T-cell (primary cell): ENCODE data around the gene RPRD2. TPM values are rescaled to one million over a fixed set of nuclear protein-coding genes. Genes with fewer than 3 reads are reported as not detected.

Experiments
- ATAC-seq, 4 experiments: fragments of 200-7000 bp in 3 of 4; fragments of 150-1000 bp in 1 of 4; cut with Tn5 transposase; replicated peaks in 1 of 4; 1 replicate in 3 of 4; 2 replicates in 1 of 4; pipeline ENCODE4 v1.10.0; 2021; ENCODE audit warnings: moderate library complexity in 3 of 4, mild to moderate bottlenecking in 2 of 4, moderate number of reproducible peaks in 1 of 4
- CTCF ChIA-PET, 2 donors: fragments of 300-600 bp; sonication (Branson Sonifier 250); formaldehyde crosslinking; loops; one replicate each; lab custom pipeline; 2022; ENCODE audit warnings: antibody characterized with exemption in 2 of 2; lab: Charles Lee
- POLR2A ChIA-PET, 2 donors: fragments of 300-600 bp; sonication (Branson Sonifier 250); formaldehyde crosslinking; loops; one replicate each; lab custom pipeline; 2022; ENCODE audit warnings: antibody characterized with exemption in 2 of 2; lab: Charles Lee
- DNase-seq, 35 experiments: peaks; one replicate each; pipeline versions ENCODE4 v3.0.0 to v3.0.0-alpha.2; 2013 to 2023
- H3K27ac ChIP-seq: one replicate; pipeline ENCODE4 v1.5.1; 2013; ENCODE audit warnings: low read length
- H3K27me3 ChIP-seq, 2 experiments: replicated peaks in 1 of 2; 1 replicate in 1 of 2; 2 replicates in 1 of 2; pipeline versions ENCODE4 v1.6.1 to v1.7.0; 2013; ENCODE audit warnings: low read length in 1 of 2, mixed read lengths in 1 of 2; ENCODE audit not compliant: control insufficient read depth in 2 of 2, insufficient read depth in 2 of 2; ENCODE audit errors: extremely low read depth in 1 of 2
- H3K36me3 ChIP-seq, 2 donors: 1 replicate in 1 of 2; 2 replicates in 1 of 2; pipeline versions ENCODE4 v1.6.1 to v1.7.0; 2013; ENCODE audit warnings: low read length in 1 of 2; ENCODE audit not compliant: control insufficient read depth in 2 of 2, insufficient read depth in 1 of 2; ENCODE audit errors: extremely low read depth in 1 of 2
- H3K4me1 ChIP-seq, 2 experiments: 1 replicate in 1 of 2; 2 replicates in 1 of 2; pipeline versions ENCODE4 v1.6.1 to v1.7.0; 2013; ENCODE audit warnings: low read length in 2 of 2, mixed read lengths in 1 of 2; ENCODE audit not compliant: insufficient read depth in 2 of 2, control insufficient read depth in 1 of 2; ENCODE audit errors: extremely low read depth in 1 of 2
- H3K4me3 ChIP-seq, 2 donors: 1 replicate in 1 of 2; 2 replicates in 1 of 2; pipeline versions ENCODE4 v1.5.1 to v1.7.0; 2013; ENCODE audit warnings: mild to moderate bottlenecking in 2 of 2, low read length in 1 of 2, moderate library complexity in 1 of 2; ENCODE audit not compliant: control insufficient read depth in 1 of 2; ENCODE audit errors: extremely low read depth in 1 of 2
- H3K9me3 ChIP-seq: 2 replicates; pipeline ENCODE4 v1.7.0; 2013
- H3K27ac Mint-ChIP-seq, 2 donors: one replicate each; pipeline ENCODE4 v1.8.0; 2020 to 2021; ENCODE audit warnings: mild to moderate bottlenecking in 2 of 2, mixed read lengths in 2 of 2
- H3K27me3 Mint-ChIP-seq, 2 donors: one replicate each; pipeline ENCODE4 v1.8.0; 2021 to 2022; ENCODE audit warnings: mixed read lengths in 2 of 2
- H3K36me3 Mint-ChIP-seq: one replicate; pipeline ENCODE4 v1.8.0; 2021; ENCODE audit warnings: mixed read lengths
- H3K4me1 Mint-ChIP-seq, 3 donors: one replicate each; pipeline ENCODE4 v1.8.0; 2020 to 2022; ENCODE audit warnings: mixed read lengths in 3 of 3, mild to moderate bottlenecking in 1 of 3
- H3K4me3 Mint-ChIP-seq, 3 donors: one replicate each; pipeline ENCODE4 v1.8.0; 2020 to 2022; ENCODE audit warnings: mild to moderate bottlenecking in 3 of 3, mixed read lengths in 3 of 3, moderate library complexity in 3 of 3
- H3K9me3 Mint-ChIP-seq, 3 donors: one replicate each; pipeline ENCODE4 v1.8.0; 2020 to 2022; ENCODE audit warnings: mixed read lengths in 3 of 3
- WGBS: methylation state at CpG from one replicate; pipeline ENCODE4 v1.1.5; 2013; ENCODE audit warnings: missing lambda C conversion rate; ENCODE audit not compliant: insufficient coverage; 5-methylcytosine and 5-hydroxymethylcytosine counted together
- total RNA-seq, 35 experiments: library from RNA in 6 of 35; stranded (reverse) in 6 of 35; fragments of 120-200 nt in 1 of 35; gene quantifications; one replicate each; pipeline versions ENCODE4 v1.2.1 to v1.2.4 and lab custom pipeline; 2013 to 2026

RPRD2 gene
- total RNA-seq, 5 donors from 2014 or later (not counting 1 experiment from before 2014, with no cell fraction given), result 44.2 to 50.6 (median 46.7) TPM

- 93% methylated on average over 6 of the region's 10 CpGs for WGBS
- Histone ChIP-seq H3K4me1 (peaks cover 0 to 34% of the 10 kb centered on the region in 2 experiments), H3K27ac (no peak overlapping the region), H3K36me3 (peaks cover 3 to 11% of the 10 kb centered on the region in 2 donors), H3K27me3 (no peaks in the 10 kb centered on the region), H3K9me3 (no peaks in the 10 kb centered on the region), H3K4me3 (no peak overlapping the region)
- H3K27me3 Mint-ChIP-seq, result no peaks in the 10 kb centered on the region
- peaks cover 63 to 74% (median 68%) of the 10 kb centered on the region in 3 donors for H3K4me1 Mint-ChIP-seq
- peak overlapping the region in 1 of 2 donors; percentile 35 for H3K27ac Mint-ChIP-seq
- peak overlapping the region in 1 of 3 donors; percentile 16 for H3K4me3 Mint-ChIP-seq
- ATAC-seq, result no peak
- no peak for DNase-seq
- peaks cover 15% of the 10 kb centered on the region for H3K36me3 Mint-ChIP-seq
- CTCF ChIA-PET, result interaction anchor here in 1 of 2 donors (0.9 kb wide), 1 partner anchor 11 kb away, joined by 3 read pairs; no protein-coding TSS in a partner anchor
- POLR2A ChIA-PET, result interaction anchor here in 1 of 2 donors (0.5 to 0.7 kb wide), 2 partner anchors 14 to 193 kb away, joined by 3 to 4 read pairs; no protein-coding TSS in a partner anchor
- H3K9me3 Mint-ChIP-seq, result no peaks in the 10 kb centered on the region
These were observed 21.8 kb downstream of the RPRD2 start for GRCh38 chr1:150385537-150386445.

DNA sequence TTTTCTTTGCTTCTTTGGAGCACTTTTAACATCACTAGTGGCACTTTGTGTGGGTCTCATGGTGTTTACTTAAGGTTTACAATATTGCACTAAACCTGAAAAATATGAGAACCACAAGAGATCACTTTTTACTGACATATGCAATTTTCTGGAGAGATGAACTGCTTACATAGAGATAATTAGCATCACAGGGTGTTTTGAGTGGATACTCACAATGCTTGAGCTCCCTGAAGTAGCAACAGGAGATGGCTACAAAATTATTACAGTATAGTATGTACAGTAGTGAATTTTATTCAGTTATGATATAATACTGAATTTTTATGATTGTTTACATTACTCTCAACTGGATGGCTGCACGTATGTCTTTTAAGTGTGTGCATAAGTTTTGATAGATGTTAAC lies 22.6 kb downstream of the RPRD2 start:
- CTCF ChIA-PET, result no interaction called here

GRCh38 chr1:150387200-150387599 lies 23.3 kb downstream of the RPRD2 start:
- Mint-ChIP-seq H3K27ac (peak overlapping the region; percentile 6 to 49), H3K4me3 (no peak overlapping the region), H3K4me1 (peaks cover 64 to 72% (median 66%) of the 10 kb centered on the region in 3 donors), H3K36me3 (peaks cover 13% of the 10 kb centered on the region), H3K9me3 (no peaks in the 10 kb centered on the region), H3K27me3 (no peaks in the 10 kb centered on the region)
- no peak overlapping the region for H3K27ac ChIP-seq
- no peaks in the 10 kb centered on the region for H3K27me3 ChIP-seq
- CTCF ChIA-PET, result interaction anchor here in 1 of 2 donors (0.7 kb wide), 1 partner anchor 619 kb away, joined by 4 read pairs; no protein-coding TSS in a partner anchor
- peaks cover 0 to 33% of the 10 kb centered on the region in 2 experiments for H3K4me1 ChIP-seq
- peaks cover 0 to 11% of the 10 kb centered on the region in 2 donors for H3K36me3 ChIP-seq
- DNase-seq, result no peak
- no peak overlapping the region for H3K4me3 ChIP-seq
- POLR2A ChIA-PET, result no interaction called here
- ATAC-seq, result no peak
- no peaks in the 10 kb centered on the region for H3K9me3 ChIP-seq

More for the DNA sequence above, 22.6 kb downstream of the RPRD2 start:
- WGBS, result no CpG with 5 or more reads among the region's 1 CpG
- H3K4me3 Mint-ChIP-seq, result no peak overlapping the region
- H3K4me1 ChIP-seq, result peaks cover 0 to 34% of the 10 kb centered on the region in 2 experiments
- H3K36me3 ChIP-seq, result peaks cover 0 to 11% of the 10 kb centered on the region in 2 donors
- ATAC-seq (no peak), DNase-seq (no peak)
- H3K9me3 Mint-ChIP-seq, result no peaks in the 10 kb centered on the region
- no peaks in the 10 kb centered on the region for H3K27me3 ChIP-seq
- peaks cover 65 to 73% (median 67%) of the 10 kb centered on the region in 3 donors for H3K4me1 Mint-ChIP-seq
- H3K4me3 ChIP-seq, result no peak overlapping the region
- H3K27ac ChIP-seq, result no peak overlapping the region
- H3K27ac Mint-ChIP-seq, result no peak overlapping the region
- no peaks in the 10 kb centered on the region for H3K9me3 ChIP-seq
- POLR2A ChIA-PET, result interaction anchor here in 1 of 2 donors (0.5 kb wide), 1 partner anchor 192 kb away, joined by 4 read pairs; no protein-coding TSS in a partner anchor
- H3K36me3 Mint-ChIP-seq, result peaks cover 13% of the 10 kb centered on the region
- no peaks in the 10 kb centered on the region for H3K27me3 Mint-ChIP-seq

DNA sequence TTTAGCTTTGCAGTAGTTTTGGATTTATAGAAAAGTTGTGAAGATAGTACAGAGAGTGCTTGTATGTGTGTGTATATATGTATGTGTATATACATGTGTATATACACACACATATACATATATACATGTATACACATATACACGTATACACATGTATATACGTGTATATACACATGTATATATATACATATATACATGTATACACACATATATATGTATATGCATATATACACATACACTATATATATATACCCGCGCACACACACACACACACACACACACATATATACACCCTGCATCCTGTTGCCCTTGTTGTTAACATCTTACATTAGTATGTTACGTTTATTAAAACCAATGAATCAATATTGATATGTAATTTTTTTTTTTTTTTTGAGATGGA lies 24.3 kb downstream of the RPRD2 start:
- peaks cover 69 to 77% (median 71%) of the 10 kb centered on the region in 3 donors for H3K4me1 Mint-ChIP-seq
- POLR2A ChIA-PET, result interaction anchor here in 1 of 2 donors (0.6 kb wide), 2 partner anchors 11 to 940 kb away, joined by 6 read pairs; no protein-coding TSS in a partner anchor
- no peaks in the 10 kb centered on the region for H3K27me3 Mint-ChIP-seq
- Histone ChIP-seq H3K4me3 (no peak overlapping the region), H3K4me1 (peaks cover 0 to 28% of the 10 kb centered on the region in 2 experiments), H3K27me3 (no peaks in the 10 kb centered on the region), H3K36me3 (peaks cover 0 to 11% of the 10 kb centered on the region in 2 donors), H3K9me3 (no peaks in the 10 kb centered on the region), H3K27ac (no peak overlapping the region)
- CTCF ChIA-PET, result no interaction called here
- ATAC-seq (no peak), DNase-seq (no peak)
- WGBS, result no CpG with 5 or more reads among the region's 5 CpGs
- H3K27ac Mint-ChIP-seq, result no peak overlapping the region
- H3K4me3 Mint-ChIP-seq, result no peak overlapping the region
- peaks cover 13% of the 10 kb centered on the region for H3K36me3 Mint-ChIP-seq
- no peaks in the 10 kb centered on the region for H3K9me3 Mint-ChIP-seq

GRCh38 chr1:150389650-150390049 lies 25.7 kb downstream of the RPRD2 start:
- Histone ChIP-seq H3K27me3 (no peaks in the 10 kb centered on the region), H3K9me3 (no peaks in the 10 kb centered on the region), H3K4me3 (no peak overlapping the region), H3K36me3 (peaks cover 0 to 11% of the 10 kb centered on the region in 2 donors), H3K4me1 (peaks cover 0 to 25% of the 10 kb centered on the region in 2 experiments), H3K27ac (no peak overlapping the region)
- Mint-ChIP-seq H3K9me3 (no peaks in the 10 kb centered on the region), H3K4me1 (peaks cover 68% of the 10 kb centered on the region in 3 donors), H3K27me3 (no peaks in the 10 kb centered on the region), H3K36me3 (peaks cover 15% of the 10 kb centered on the region), H3K4me3 (no peak overlapping the region), H3K27ac (peak overlapping the region in 1 of 2 donors; percentile 11)
- ChIA-PET CTCF (interaction anchor here in 1 of 2 donors (0.7 kb wide), 1 partner anchor 635 kb away, joined by 3 read pairs; no protein-coding TSS in a partner anchor), POLR2A (interaction anchor here in 1 of 2 donors (0.7 to 0.9 kb wide), 2 partner anchors 25 to 36 kb away, joined by 4 to 6 read pairs; partner anchors contain the start of gene RPRD2)
- WGBS, result 91% methylated on average over 3 of the region's 4 CpGs
- ATAC-seq (no peak), DNase-seq (no peak)

GRCh38 chr1:150392627-150393026 lies 28.7 kb downstream of the RPRD2 start:
- CTCF ChIA-PET, result no interaction called here
- no peak overlapping the region for H3K4me3 Mint-ChIP-seq

More at GRCh38 chr1:150392627-150393026, 28.7 kb downstream of the RPRD2 start:
- DNase-seq (no peak), ATAC-seq (no peak)
- WGBS, result no CpG with 5 or more reads among the region's 3 CpGs
- Histone ChIP-seq H3K4me1 (peaks cover 0 to 11% of the 10 kb centered on the region in 2 experiments), H3K4me3 (no peak overlapping the region), H3K27me3 (no peaks in the 10 kb centered on the region), H3K9me3 (no peaks in the 10 kb centered on the region), H3K36me3 (peaks cover 0 to 6% of the 10 kb centered on the region in 2 donors), H3K27ac (no peak overlapping the region)
- Mint-ChIP-seq H3K27ac (no peak overlapping the region), H3K36me3 (peaks cover 29% of the 10 kb centered on the region), H3K27me3 (no peaks in the 10 kb centered on the region), H3K4me1 (peaks cover 64 to 67% (median 65%) of the 10 kb centered on the region in 3 donors), H3K9me3 (peaks cover 0 to 8% (median 0%) of the 10 kb centered on the region in 3 donors)
- POLR2A ChIA-PET, result interaction anchor here (0.5 to 0.7 kb wide), 3 partner anchors 8 to 222 kb away, joined by 4 to 14 read pairs (median 7); no protein-coding TSS in a partner anchor
